SU-DHL-6 (cell line): ENCODE data around the gene TMEM154.

Experiments
- CTCF ChIP-seq: fragments of 200-600 bp; sonication (generic); IDR thresholded peaks from one replicate; pipeline ENCODE4 v1.5.1; 2017; ENCODE audit warnings: antibody characterized with exemption, mild to moderate bottlenecking, low read length, moderate library complexity; ENCODE audit not compliant: insufficient read depth, poor library complexity, severe bottlenecking
- EZH2phosphoT487 ChIP-seq: fragments of 200-600 bp; sonication (generic), shearing (Covaris generic); conservative IDR thresholded peaks from 2 replicates; pipeline ENCODE4 v1.6.1; 2018; ENCODE audit warnings: mild to moderate bottlenecking, antibody characterized with exemption, low read length, moderate library complexity, mixed read lengths

DNA sequence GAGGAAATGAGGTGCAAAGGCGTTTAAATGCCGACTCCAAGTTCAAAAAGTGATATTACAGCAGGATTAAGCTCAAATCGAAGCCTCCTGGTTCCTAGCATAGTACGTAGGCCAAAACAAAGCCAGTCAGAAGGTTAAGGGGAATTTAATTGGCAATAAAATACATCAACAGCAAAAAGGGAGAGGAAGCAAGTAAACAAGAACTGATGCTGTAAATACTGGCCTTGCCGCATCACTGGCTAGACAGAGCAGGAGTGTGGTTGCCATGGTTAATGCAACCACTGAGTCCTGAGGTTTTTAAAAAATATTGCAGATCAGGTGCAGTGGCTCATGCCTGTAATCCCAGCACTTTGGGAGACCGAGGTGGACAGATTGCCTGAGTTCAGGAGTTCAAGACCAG lies 80.7 kb downstream of the TMEM154 start:
- no peak for TF ChIP-seq CTCF
- no peak for TF ChIP-seq EZH2phosphoT487
